HEK293 (cell line): ENCODE data around the gene ITGB2.
A peak's percentile ranks its signal among the peaks of the same experiment; 100 is the strongest.

Source experiments
- CTCF ChIA-PET: fragments of 350-600 bp; formaldehyde crosslinking; extraction: SDS; loops from one replicate; lab custom pipeline; 2021; ENCODE audit warnings: antibody characterized with exemption; lab: Yijun Ruan, JAX
- POLR2A ChIA-PET: fragments of 300-600 bp; formaldehyde crosslinking; extraction: SDS; loops from one replicate; lab custom pipeline; 2020; ENCODE audit warnings: antibody characterized with exemption, inconsistent platforms; lab: Yijun Ruan, JAX
- H3K27ac ChIP-seq: fragments of 200-500 bp; sonication (Bioruptor generic); 2 replicates; pipeline ENCODE4 v1.5.1; 2014; ENCODE audit warnings: low read depth, low read length, control low read depth, inconsistent platforms; ENCODE audit errors: extremely low read depth
- H3K36me3 ChIP-seq, 2 experiments: fragments of 200-500 bp in 1 of 2; sonication (Bioruptor generic) in 1 of 2; 1 replicate in 1 of 2; 2 replicates in 1 of 2; pipeline ENCODE4 v1.5.1; 2014 to 2017; ENCODE audit warnings: inconsistent platforms in 2 of 2, low read length in 2 of 2; ENCODE audit not compliant: control insufficient read depth in 2 of 2, insufficient read depth in 1 of 2
- H3K4me1 ChIP-seq: fragments of 200-500 bp; sonication (Bioruptor generic); 2 replicates; pipeline ENCODE4 v1.5.1; 2014; ENCODE audit warnings: mild to moderate bottlenecking, low read length, inconsistent platforms; ENCODE audit not compliant: control insufficient read depth, insufficient read depth
- H3K4me3 ChIP-seq: 2 replicates; pipeline ENCODE4 v1.5.1; 2011; ENCODE audit warnings: low read depth, mild to moderate bottlenecking, control low read depth, low read length, moderate library complexity
- H3K9me3 ChIP-seq: fragments of 200-500 bp; sonication (Bioruptor generic); 2 replicates; pipeline ENCODE4 v1.5.1; 2014; ENCODE audit warnings: low read depth, low read length, inconsistent platforms; ENCODE audit not compliant: control insufficient read depth, insufficient read depth
- BCL11B ChIP-seq: fragments of 450-650 bp; formaldehyde crosslinking; IDR thresholded peaks from 2 replicates; pipeline ENCODE4 v1.5.1; 2016; ENCODE audit warnings: low read depth, missing biosample characterization, missing genetic modification characterization
- INSM2 ChIP-seq: fragments of 450-650 bp; formaldehyde crosslinking; IDR thresholded peaks from 2 replicates; pipeline ENCODE4 v1.5.1; 2016; ENCODE audit warnings: missing biosample characterization, missing genetic modification characterization
- KLF10 ChIP-seq: fragments of 450-650 bp; IDR thresholded peaks from 2 replicates; pipeline ENCODE4 v1.5.1; 2018; ENCODE audit warnings: missing biosample characterization, mild to moderate bottlenecking, missing genetic modification characterization
- KLF17 ChIP-seq: fragments of 450-650 bp; formaldehyde crosslinking; IDR thresholded peaks from 2 replicates; pipeline ENCODE4 v1.5.1; 2016; ENCODE audit warnings: missing biosample characterization, missing genetic modification characterization
- MEIS1 ChIP-seq: sonication (generic); formaldehyde crosslinking; IDR thresholded peaks from 2 replicates; pipeline ENCODE4 v1.8.1; 2022; ENCODE audit warnings: missing genetic modification reagents, mild to moderate bottlenecking, borderline replicate concordance
- MYNN ChIP-seq: fragments of 450-650 bp; formaldehyde crosslinking; IDR thresholded peaks from 2 replicates; pipeline ENCODE4 v1.5.1; 2016; ENCODE audit warnings: missing biosample characterization, missing genetic modification characterization, borderline replicate concordance
- SP7 ChIP-seq: fragments of 450-650 bp; formaldehyde crosslinking; IDR thresholded peaks from 2 replicates; pipeline ENCODE4 v1.5.1; 2016; ENCODE audit warnings: missing biosample characterization, missing genetic modification characterization
- ZBTB7A ChIP-seq: fragments of 450-650 bp; formaldehyde crosslinking; IDR thresholded peaks from 2 replicates; pipeline ENCODE4 v1.5.1; 2016; ENCODE audit warnings: low read depth, missing biosample characterization, missing genetic modification characterization
- ZNF112 ChIP-seq: fragments of 450-650 bp; formaldehyde crosslinking; IDR thresholded peaks from 2 replicates; pipeline ENCODE4 v1.5.0; 2017; ENCODE audit warnings: missing biosample characterization, missing genetic modification characterization
- ZNF121 ChIP-seq: fragments of 450-650 bp; formaldehyde crosslinking; IDR thresholded peaks from 2 replicates; pipeline ENCODE4 v1.5.1; 2016; ENCODE audit warnings: missing biosample characterization, missing genetic modification characterization
- ZNF140 ChIP-seq: fragments of 450-650 bp; formaldehyde crosslinking; IDR thresholded peaks from 2 replicates; pipeline ENCODE4 v1.5.1; 2016; ENCODE audit warnings: missing biosample characterization, missing genetic modification characterization
- ZNF146 ChIP-seq: fragments of 450-650 bp; formaldehyde crosslinking; IDR thresholded peaks from 2 replicates; pipeline ENCODE4 v1.5.1; 2016; ENCODE audit warnings: missing biosample characterization, missing genetic modification characterization
- ZNF155 ChIP-seq: fragments of 450-650 bp; formaldehyde crosslinking; IDR thresholded peaks from 2 replicates; pipeline ENCODE4 v1.5.1; 2016; ENCODE audit warnings: missing biosample characterization, missing genetic modification characterization
- ZNF157 ChIP-seq: fragments of 450-650 bp; formaldehyde crosslinking; IDR thresholded peaks from 2 replicates; pipeline ENCODE4 v1.5.1; 2016; ENCODE audit warnings: missing biosample characterization, missing genetic modification characterization
- ZNF19 ChIP-seq: fragments of 450-650 bp; formaldehyde crosslinking; IDR thresholded peaks from 2 replicates; pipeline ENCODE4; 2016; ENCODE audit warnings: missing biosample characterization, missing genetic modification characterization, low read depth
- ZNF223 ChIP-seq: fragments of 450-650 bp; formaldehyde crosslinking; IDR thresholded peaks from 2 replicates; pipeline ENCODE4 v1.5.1; 2016; ENCODE audit warnings: missing biosample characterization, missing genetic modification characterization
- ZNF302 ChIP-seq: fragments of 450-650 bp; formaldehyde crosslinking; IDR thresholded peaks from 2 replicates; pipeline ENCODE4 v1.5.1; 2016; ENCODE audit warnings: missing biosample characterization, missing genetic modification characterization, low read depth
- ZNF324 ChIP-seq: fragments of 450-650 bp; formaldehyde crosslinking; IDR thresholded peaks from 2 replicates; pipeline ENCODE4 v1.5.1; 2016; ENCODE audit warnings: missing biosample characterization, missing genetic modification characterization
- ZNF366 ChIP-seq: fragments of 450-650 bp; formaldehyde crosslinking; conservative IDR thresholded peaks from 2 replicates; pipeline ENCODE4 v1.5.1; 2016; ENCODE audit warnings: missing biosample characterization, missing genetic modification characterization
- ZNF473 ChIP-seq: fragments of 450-650 bp; formaldehyde crosslinking; IDR thresholded peaks from 2 replicates; pipeline ENCODE4 v1.5.1; 2017; ENCODE audit warnings: missing biosample characterization, missing genetic modification characterization
- ZNF48 ChIP-seq: fragments of 450-650 bp; formaldehyde crosslinking; IDR thresholded peaks from 2 replicates; pipeline ENCODE4 v1.5.1; 2016; ENCODE audit warnings: missing biosample characterization, missing genetic modification characterization
- ZNF513 ChIP-seq: fragments of 450-650 bp; IDR thresholded peaks from 2 replicates; pipeline ENCODE4 v1.5.1; 2018; ENCODE audit warnings: missing biosample characterization, missing genetic modification characterization
- ZNF558 ChIP-seq: fragments of 450-650 bp; formaldehyde crosslinking; IDR thresholded peaks from 2 replicates; pipeline ENCODE4 v1.5.1; 2016; ENCODE audit warnings: missing biosample characterization, missing genetic modification characterization
- ZNF776 ChIP-seq: fragments of 450-650 bp; formaldehyde crosslinking; IDR thresholded peaks from 2 replicates; pipeline ENCODE4 v1.5.0; 2017; ENCODE audit warnings: missing biosample characterization, missing genetic modification characterization, borderline replicate concordance
- TF ChIP-seq, protein P1 (sequence below): fragments of 450-650 bp; formaldehyde crosslinking; IDR thresholded peaks from 2 replicates; pipeline ENCODE4; 2016; ENCODE audit warnings: missing biosample characterization, missing genetic modification characterization

The ITGB2 gene

GRCh38 chr21:44926331-44927101 lies 5.8 kb upstream of the ITGB2 start:
- ChIA-PET POLR2A (interaction anchor here (1.1 kb wide), 1 partner anchor 53 kb away, joined by 8 read pairs; the partner anchor contains the start of gene PTTG1IP), CTCF (interaction anchor here (0.5 to 1.7 kb wide), 6 partner anchors 8 to 426 kb away, joined by 3 to 10 read pairs (median 4); no protein-coding TSS in a partner anchor)
- Histone ChIP-seq H3K9me3 (no peaks in the 10 kb centered on the region), H3K4me1 (0 out of 2 replicates have a peak, but pooled peaks cover 3% of the 10 kb centered on the region), H3K4me3 (no peak overlapping the region), H3K36me3 (no peaks in the 10 kb centered on the region), H3K27ac (no peak overlapping the region)
- TF ChIP-seq ZNF140 (tag by site-specific recombination) (no peak), ZNF112 (tag by site-specific recombination) (no peak), ZNF223 (tag by site-specific recombination) (no peak), KLF17 (tag by site-specific recombination) (no peak), ZNF155 (tag by site-specific recombination) (no peak), ZNF19 (tag by site-specific recombination) (no peak), ZNF302 (tag by site-specific recombination) (no peak), ZNF157 (no peak), ZNF473 (tag by site-specific recombination) (no peak), ZBTB7A (tag by site-specific recombination) (no peak), MYNN (tag by site-specific recombination) (no peak), KLF10 (tag by site-specific recombination) (no peak), INSM2 (no peak), MEIS1 (no peak), ZNF48 (tag by site-specific recombination) (no peak), ZNF366 (no peak), SP7 (no peak), ZNF121 (tag by site-specific recombination) (no peak), ZNF513 (no peak), ZNF146 (tag by site-specific recombination) (no peak)

- TF ChIP-seq, protein P1, sequence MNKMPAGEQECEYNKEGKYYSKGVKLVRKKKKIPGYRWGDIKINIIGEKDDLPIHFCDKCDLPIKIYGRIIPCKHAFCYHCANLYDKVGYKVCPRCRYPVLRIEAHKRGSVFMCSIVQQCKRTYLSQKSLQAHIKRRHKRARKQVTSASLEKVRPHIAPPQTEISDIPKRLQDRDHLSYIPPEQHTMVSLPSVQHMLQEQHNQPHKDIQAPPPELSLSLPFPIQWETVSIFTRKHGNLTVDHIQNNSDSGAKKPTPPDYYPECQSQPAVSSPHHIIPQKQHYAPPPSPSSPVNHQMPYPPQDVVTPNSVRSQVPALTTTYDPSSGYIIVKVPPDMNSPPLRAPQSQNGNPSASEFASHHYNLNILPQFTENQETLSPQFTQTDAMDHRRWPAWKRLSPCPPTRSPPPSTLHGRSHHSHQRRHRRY, result no peak
- TF ChIP-seq ZNF558 (tag by site-specific recombination), result no peak
- TF ChIP-seq ZNF366, result peak; percentile 92
- no peak for TF ChIP-seq ZNF324 (tag by site-specific recombination)
- no peak for TF ChIP-seq BCL11B (tag by site-specific recombination)
- no peak for TF ChIP-seq ZNF776 (tag by site-specific recombination)
- POLR2A ChIA-PET, result no interaction called here
- CTCF ChIA-PET, result interaction anchor here (0.6 kb wide), 1 partner anchor 390 kb away, joined by 4 read pairs; no protein-coding TSS in a partner anchor
- Histone ChIP-seq H3K9me3 (no peaks in the 10 kb centered on the region), H3K4me3 (no peak overlapping the region), H3K36me3 (no peaks in the 10 kb centered on the region), H3K27ac (no peak overlapping the region), H3K4me1 (0 out of 2 replicates have a peak, but pooled peaks cover 3% of the 10 kb centered on the region)
Observed at GRCh38 chr21:44925378-44925755, 4.7 kb upstream of the ITGB2 start.
